ENCODE measurements around the gene NDOR1.

The NDOR1 gene

GRCh38 chr9:137188490-137189296, 16.8 kb upstream of the NDOR1 start, which contains the start of the genes ANAPC2 and SSNA1:
Gene ANAPC2 (minus strand): TSS chr9:137188560. CDS start chr9:137188532, 28 bp downstream.
Gene SSNA1 (plus strand): TSS chr9:137188676. CDS start chr9:137188727, 51 bp downstream.
- Histone ChIP-seq H3K4me3 (replicated peaks; ENCODE audit: low read depth, low read length) (peak within 1 kb of the TSS; percentile 96), H3K27me3 (replicated peaks; ENCODE audit: control insufficient read depth, insufficient read depth, low read length) (no peaks in the 10 kb centered on the region), H3K36me3 (ENCODE audit: control insufficient read depth, insufficient read depth, low read length) (peaks cover 25% of the 10 kb centered on the region)
- peak; percentile 98 for DNase-seq (ENCODE audit: extremely low read depth, insufficient read length)
- TF ChIP-seq, protein P1, sequence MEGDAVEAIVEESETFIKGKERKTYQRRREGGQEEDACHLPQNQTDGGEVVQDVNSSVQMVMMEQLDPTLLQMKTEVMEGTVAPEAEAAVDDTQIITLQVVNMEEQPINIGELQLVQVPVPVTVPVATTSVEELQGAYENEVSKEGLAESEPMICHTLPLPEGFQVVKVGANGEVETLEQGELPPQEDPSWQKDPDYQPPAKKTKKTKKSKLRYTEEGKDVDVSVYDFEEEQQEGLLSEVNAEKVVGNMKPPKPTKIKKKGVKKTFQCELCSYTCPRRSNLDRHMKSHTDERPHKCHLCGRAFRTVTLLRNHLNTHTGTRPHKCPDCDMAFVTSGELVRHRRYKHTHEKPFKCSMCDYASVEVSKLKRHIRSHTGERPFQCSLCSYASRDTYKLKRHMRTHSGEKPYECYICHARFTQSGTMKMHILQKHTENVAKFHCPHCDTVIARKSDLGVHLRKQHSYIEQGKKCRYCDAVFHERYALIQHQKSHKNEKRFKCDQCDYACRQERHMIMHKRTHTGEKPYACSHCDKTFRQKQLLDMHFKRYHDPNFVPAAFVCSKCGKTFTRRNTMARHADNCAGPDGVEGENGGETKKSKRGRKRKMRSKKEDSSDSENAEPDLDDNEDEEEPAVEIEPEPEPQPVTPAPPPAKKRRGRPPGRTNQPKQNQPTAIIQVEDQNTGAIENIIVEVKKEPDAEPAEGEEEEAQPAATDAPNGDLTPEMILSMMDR (IDR thresholded peaks at IDR 0.05; ENCODE audit: insufficient read depth, low read length, poor library complexity, severe bottlenecking) = peak; percentile 72

DNA sequence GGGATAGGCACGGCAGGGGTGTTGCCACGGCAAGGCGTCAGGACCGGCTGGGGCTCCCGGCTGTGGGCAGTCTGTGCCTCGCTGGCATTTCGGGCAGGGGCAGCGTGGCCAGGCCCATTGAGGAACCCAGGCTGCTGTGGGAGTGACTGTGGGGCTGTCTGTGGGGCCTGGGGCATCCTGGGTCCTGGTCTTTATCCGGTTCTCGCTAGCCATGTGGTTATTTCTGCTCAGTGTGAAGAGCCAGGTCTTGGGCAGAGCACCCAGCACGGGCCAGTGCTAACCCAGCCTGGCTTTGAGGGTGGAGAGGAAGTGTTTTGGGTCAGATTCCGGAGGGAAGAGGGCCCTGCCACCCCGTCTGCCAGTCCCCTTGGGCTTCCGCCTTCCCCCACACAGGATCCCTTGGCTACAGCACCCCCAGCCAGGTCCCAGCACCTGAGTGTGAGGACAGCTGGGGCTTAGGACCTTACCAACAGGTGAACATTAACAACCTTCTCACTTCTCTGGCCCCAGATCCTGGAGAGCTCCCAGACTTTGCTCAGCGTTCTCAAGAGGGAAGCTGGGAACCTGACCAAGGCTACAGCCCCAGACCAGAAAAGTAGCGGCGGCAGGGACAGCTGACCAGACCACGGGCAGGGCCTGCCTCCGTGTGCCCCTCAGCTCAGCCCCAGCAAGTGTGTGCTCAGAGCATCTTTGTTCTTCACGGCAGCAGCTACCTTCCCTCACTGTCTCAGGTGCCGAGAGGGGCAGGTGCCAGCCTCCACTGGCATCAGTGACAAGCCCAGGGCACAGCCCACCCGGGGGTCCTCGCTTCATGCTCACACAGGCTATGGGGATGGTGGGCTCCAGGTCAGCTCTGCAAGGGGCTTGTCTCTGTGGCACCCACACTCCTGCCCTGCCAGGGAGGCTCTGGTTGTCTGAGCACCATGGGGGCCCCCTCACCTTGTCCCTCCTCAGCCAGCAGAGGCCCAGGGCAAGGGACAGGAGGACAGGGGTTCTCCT, 15.9 kb upstream of the NDOR1 start:
- DNase-seq (ENCODE audit: extremely low read depth, insufficient read length) = no peak
- Histone ChIP-seq H3K4me3 (replicated peaks; ENCODE audit: low read depth, low read length) (peak overlapping the region; percentile 96), H3K27me3 (replicated peaks; ENCODE audit: control insufficient read depth, insufficient read depth, low read length) (no peaks in the 10 kb centered on the region), H3K36me3 (ENCODE audit: control insufficient read depth, insufficient read depth, low read length) (peaks cover 16% of the 10 kb centered on the region)
- TF ChIP-seq, protein P1 (IDR thresholded peaks at IDR 0.05; ENCODE audit: insufficient read depth, low read length, poor library complexity, severe bottlenecking) = no peak

- TF ChIP-seq, protein P1 (IDR thresholded peaks at IDR 0.05; ENCODE audit: insufficient read depth, low read length, poor library complexity, severe bottlenecking) = no peak
- Histone ChIP-seq H3K27me3 (replicated peaks; ENCODE audit: control insufficient read depth, insufficient read depth, low read length) (no peaks in the 10 kb centered on the region), H3K36me3 (ENCODE audit: control insufficient read depth, insufficient read depth, low read length) (peaks cover 14% of the 10 kb centered on the region), H3K4me3 (replicated peaks; ENCODE audit: low read depth, low read length) (no peak overlapping the region)
- no peak for DNase-seq (ENCODE audit: extremely low read depth, insufficient read length)
Measured at GRCh38 chr9:137190315-137190856, 15.1 kb upstream of the NDOR1 start.

- TF ChIP-seq, protein P1 (IDR thresholded peaks at IDR 0.05; ENCODE audit: insufficient read depth, low read length, poor library complexity, severe bottlenecking) = no peak
- H3K27me3 ChIP-seq (replicated peaks; ENCODE audit: control insufficient read depth, insufficient read depth, low read length) = no peaks in the 10 kb centered on the region
- H3K36me3 ChIP-seq (ENCODE audit: control insufficient read depth, insufficient read depth, low read length) = peaks cover 11% of the 10 kb centered on the region
- DNase-seq (ENCODE audit: extremely low read depth, insufficient read length) = no peak
- H3K4me3 ChIP-seq (replicated peaks; ENCODE audit: low read depth, low read length) = no peak overlapping the region
Measured at GRCh38 chr9:137191245-137191644, 14.3 kb upstream of the NDOR1 start.

DNA sequence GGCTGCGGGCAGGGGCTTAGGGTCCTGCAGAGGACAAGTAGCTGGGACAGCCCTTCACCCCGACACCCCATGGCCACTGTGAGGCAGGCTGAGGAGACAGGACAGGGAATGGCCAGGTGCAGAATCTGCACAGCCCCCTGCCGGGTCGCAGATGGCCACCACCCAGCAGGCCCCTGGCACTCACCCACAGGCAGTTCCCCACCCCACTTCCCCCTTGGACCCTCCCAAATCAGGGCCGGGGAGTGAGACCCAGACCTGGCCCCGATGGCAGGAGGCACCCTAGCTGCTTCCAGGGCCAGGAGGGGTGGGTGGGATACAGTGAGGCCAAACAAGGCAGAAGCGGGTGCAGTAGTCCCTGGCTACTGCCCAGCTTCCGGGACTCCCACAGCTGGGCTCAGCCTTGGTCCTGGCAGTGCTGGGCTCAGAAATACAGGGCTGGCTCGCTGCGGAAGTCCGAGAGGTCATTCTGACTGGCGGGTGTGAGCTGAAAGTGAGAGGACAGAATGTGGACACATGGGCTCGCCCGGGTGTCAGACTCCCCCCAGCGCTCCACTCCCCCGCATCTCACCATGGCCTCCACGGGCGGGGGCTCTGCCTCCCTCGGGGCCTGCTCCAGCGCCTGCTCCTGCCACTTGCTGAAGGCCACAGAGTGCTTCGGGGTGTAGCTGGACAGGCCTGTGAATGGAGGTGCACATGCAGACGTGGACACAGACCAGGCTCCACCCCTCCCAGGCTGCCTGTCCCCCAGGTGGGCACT, 13.6 kb upstream of the NDOR1 start:
- Histone ChIP-seq H3K36me3 (ENCODE audit: control insufficient read depth, insufficient read depth, low read length) (peaks cover 11% of the 10 kb centered on the region), H3K4me3 (replicated peaks; ENCODE audit: low read depth, low read length) (no peak overlapping the region), H3K27me3 (replicated peaks; ENCODE audit: control insufficient read depth, insufficient read depth, low read length) (no peaks in the 10 kb centered on the region)
- DNase-seq (ENCODE audit: extremely low read depth, insufficient read length) = no peak
- TF ChIP-seq, protein P1 (IDR thresholded peaks at IDR 0.05; ENCODE audit: insufficient read depth, low read length, poor library complexity, severe bottlenecking) = no peak
